GM12874 (cell line): ENCODE measurements around the gene TEAD1.

Experiments used
- CTCF ChIP-seq: IDR thresholded peaks from 2 replicates; pipeline ENCODE4 v1.5.1; 2011; ENCODE audit warnings: low read depth, mild to moderate bottlenecking, control low read depth, low read length, moderate library complexity; ENCODE audit not compliant: insufficient read depth

Gene TEAD1

GRCh38 chr11:12754021-12754420, 79.8 kb downstream of the TEAD1 start:
- no peak for TF ChIP-seq CTCF

- no peak for TF ChIP-seq CTCF
Observed at GRCh38 chr11:12754582-12755234, 80.5 kb downstream of the TEAD1 start.

GRCh38 chr11:12755510-12756453, 81.6 kb downstream of the TEAD1 start:
- TF ChIP-seq CTCF = no peak

GRCh38 chr11:12756454-12756806, 82.2 kb downstream of the TEAD1 start:
- TF ChIP-seq CTCF = no peak

- TF ChIP-seq CTCF = no peak
Observed at GRCh38 chr11:12756867-12757266, 82.6 kb downstream of the TEAD1 start.

- no peak for TF ChIP-seq CTCF
Observed at GRCh38 chr11:12757416-12757815, 83.2 kb downstream of the TEAD1 start.

GRCh38 chr11:12761029-12761428, 86.8 kb downstream of the TEAD1 start:
- no peak for TF ChIP-seq CTCF
